ENCODE measurements around the gene GRID2IP.

DNA sequence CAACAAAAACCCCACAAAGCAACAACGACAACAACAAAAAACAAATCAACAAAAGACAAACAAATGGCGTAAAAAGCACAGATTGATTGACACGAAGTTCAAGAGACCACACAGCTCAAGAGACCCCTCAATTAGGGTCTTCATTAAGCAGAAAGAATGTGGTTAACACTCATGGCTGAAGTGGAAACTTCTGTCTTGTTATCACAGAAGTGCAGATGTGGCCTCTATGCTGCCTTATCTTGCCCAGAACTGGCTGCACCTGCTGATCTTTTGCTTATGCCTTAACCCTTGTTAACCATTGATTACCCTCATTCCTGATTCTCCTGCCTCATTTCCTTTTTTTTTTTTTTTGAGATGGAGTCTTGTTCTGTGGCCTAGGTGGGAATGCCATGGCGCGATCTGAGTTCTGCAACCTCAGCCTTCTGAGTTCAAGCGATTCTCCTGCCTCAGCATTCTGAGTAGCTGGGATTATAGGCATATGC is 100.0 kb downstream of the GRID2IP start:
- TF ChIP-seq, protein P1, sequence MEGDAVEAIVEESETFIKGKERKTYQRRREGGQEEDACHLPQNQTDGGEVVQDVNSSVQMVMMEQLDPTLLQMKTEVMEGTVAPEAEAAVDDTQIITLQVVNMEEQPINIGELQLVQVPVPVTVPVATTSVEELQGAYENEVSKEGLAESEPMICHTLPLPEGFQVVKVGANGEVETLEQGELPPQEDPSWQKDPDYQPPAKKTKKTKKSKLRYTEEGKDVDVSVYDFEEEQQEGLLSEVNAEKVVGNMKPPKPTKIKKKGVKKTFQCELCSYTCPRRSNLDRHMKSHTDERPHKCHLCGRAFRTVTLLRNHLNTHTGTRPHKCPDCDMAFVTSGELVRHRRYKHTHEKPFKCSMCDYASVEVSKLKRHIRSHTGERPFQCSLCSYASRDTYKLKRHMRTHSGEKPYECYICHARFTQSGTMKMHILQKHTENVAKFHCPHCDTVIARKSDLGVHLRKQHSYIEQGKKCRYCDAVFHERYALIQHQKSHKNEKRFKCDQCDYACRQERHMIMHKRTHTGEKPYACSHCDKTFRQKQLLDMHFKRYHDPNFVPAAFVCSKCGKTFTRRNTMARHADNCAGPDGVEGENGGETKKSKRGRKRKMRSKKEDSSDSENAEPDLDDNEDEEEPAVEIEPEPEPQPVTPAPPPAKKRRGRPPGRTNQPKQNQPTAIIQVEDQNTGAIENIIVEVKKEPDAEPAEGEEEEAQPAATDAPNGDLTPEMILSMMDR (IDR thresholded peaks at IDR 0.05), result no peak
- no peak for TF ChIP-seq EZH2 (IDR thresholded peaks at IDR 0.05; ENCODE audit: borderline replicate concordance, insufficient read depth, low read depth, low read length, poor library complexity, severe bottlenecking)

Measured in B cell (primary cell).